ENCODE data around the gene PLTP.
"Not testable (repeated sequence)": the region's sequence is repeated elsewhere in the genome, so short reads cannot be mapped to it uniquely, and the experiment has no call there.

PLTP gene, protein sequence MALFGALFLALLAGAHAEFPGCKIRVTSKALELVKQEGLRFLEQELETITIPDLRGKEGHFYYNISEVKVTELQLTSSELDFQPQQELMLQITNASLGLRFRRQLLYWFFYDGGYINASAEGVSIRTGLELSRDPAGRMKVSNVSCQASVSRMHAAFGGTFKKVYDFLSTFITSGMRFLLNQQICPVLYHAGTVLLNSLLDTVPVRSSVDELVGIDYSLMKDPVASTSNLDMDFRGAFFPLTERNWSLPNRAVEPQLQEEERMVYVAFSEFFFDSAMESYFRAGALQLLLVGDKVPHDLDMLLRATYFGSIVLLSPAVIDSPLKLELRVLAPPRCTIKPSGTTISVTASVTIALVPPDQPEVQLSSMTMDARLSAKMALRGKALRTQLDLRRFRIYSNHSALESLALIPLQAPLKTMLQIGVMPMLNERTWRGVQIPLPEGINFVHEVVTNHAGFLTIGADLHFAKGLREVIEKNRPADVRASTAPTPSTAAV

DNA sequence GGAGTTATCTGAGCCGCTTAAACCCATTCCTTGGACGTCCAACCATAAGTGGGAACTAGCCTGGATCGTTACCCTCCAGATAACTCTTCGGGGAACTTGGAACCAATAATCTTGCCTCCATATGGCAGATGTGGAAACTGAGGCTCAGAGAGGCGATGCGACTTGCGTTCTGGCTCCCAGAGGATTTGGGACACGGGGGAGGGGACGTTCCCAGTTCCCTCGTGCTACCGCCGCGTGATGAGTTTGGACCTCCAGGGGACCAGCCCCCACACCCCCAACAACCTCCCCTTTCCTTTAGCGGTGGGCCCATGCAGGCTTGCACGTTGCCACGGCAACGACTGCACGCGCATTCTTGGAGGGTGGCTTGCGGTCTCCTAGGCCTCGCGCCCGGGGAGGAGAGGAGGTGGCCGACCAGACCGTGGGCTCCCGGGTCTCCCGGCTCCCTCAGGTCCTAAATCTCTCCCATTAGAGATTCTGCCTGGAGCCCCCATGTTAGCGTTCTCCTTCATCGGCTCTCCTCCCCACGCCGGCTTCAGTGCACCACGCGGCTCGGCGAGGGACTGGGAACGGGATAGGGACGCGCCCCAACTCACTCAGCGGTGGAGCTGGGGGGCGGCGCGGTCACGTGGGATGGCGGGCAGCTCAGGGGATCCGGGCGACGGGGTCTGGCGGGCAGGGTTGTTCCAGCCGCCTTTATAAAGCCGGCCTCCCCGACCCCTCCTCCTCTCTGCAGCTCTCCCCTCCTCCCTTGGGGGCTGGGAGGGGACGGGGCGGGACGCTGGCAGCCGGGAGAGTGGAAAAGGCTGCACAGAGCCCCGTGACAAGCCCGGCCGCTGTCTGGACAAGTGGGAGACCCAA is at the start of gene PLTP:
Gene PLTP (minus strand): TSS at position 670 of the 858 bp plus-strand sequence. CDS start 703 bp downstream, outside the sequence.
- in situ Hi-C loops (cut with HindIII; ENCODE audit: low pct_ligation_motif_present, low sequenced_read_pairs) = no loop called here
- peak; percentile 40 for DNase-seq
- no peaks in the 10 kb centered on the region for H3K36me3 ChIP-seq (replicated peaks)
- H3K27ac ChIP-seq = peak within 1 kb of the TSS; percentile 70
- TF ChIP-seq, protein P1, sequence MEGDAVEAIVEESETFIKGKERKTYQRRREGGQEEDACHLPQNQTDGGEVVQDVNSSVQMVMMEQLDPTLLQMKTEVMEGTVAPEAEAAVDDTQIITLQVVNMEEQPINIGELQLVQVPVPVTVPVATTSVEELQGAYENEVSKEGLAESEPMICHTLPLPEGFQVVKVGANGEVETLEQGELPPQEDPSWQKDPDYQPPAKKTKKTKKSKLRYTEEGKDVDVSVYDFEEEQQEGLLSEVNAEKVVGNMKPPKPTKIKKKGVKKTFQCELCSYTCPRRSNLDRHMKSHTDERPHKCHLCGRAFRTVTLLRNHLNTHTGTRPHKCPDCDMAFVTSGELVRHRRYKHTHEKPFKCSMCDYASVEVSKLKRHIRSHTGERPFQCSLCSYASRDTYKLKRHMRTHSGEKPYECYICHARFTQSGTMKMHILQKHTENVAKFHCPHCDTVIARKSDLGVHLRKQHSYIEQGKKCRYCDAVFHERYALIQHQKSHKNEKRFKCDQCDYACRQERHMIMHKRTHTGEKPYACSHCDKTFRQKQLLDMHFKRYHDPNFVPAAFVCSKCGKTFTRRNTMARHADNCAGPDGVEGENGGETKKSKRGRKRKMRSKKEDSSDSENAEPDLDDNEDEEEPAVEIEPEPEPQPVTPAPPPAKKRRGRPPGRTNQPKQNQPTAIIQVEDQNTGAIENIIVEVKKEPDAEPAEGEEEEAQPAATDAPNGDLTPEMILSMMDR (IDR thresholded peaks at IDR 0.05; ENCODE audit: low read depth, low read length, missing control alignments) = no peak
- H3K27me3 ChIP-seq (replicated peaks) = no peaks in the 10 kb centered on the region
- peak within 1 kb of the TSS; percentile 60 for H3K4me3 ChIP-seq (ENCODE audit: low read depth, low read length)

DNA sequence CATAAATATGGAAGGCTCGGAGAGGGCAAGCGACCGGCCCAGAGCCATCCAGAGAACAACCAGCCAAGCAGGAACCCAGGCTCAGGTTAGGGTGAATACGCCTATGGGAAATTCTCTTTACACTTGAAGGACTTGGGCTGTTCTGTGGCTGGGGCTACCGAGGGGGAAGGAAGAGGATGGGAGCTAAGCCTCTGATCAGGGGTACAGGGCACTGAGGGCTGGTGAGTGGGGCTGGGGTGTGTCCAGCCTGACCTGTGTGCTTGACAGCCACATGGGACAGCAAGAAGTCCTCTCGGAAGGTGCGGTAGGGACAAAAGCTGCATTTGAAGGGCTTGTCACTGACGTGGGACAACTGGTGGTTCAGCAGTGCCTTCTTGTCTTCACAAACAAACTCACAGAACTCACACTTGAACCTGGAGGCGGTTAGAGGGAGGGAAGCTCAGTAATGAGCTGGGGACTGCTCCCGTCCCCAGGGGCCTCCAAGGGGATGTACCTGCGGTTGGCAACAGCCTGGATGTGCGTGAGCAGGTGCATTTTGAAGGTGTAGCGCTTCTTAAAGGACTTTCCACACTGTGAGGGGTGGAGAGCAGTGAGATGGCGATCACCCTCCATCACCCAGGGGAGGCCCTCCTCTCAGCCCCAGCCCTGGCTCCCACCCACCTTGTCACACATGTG is 48.1 kb upstream of the PLTP start:
- H3K27ac ChIP-seq = no peak overlapping the region
- no peaks in the 10 kb centered on the region for H3K27me3 ChIP-seq (replicated peaks)
- in situ Hi-C loops (cut with HindIII; ENCODE audit: low pct_ligation_motif_present, low sequenced_read_pairs) = no loop called here
- H3K36me3 ChIP-seq (replicated peaks) = peaks cover 79% of the 10 kb centered on the region
- TF ChIP-seq, protein P1 (IDR thresholded peaks at IDR 0.05; ENCODE audit: low read depth, low read length, missing control alignments) = no peak
- no peak overlapping the region for H3K4me3 ChIP-seq (ENCODE audit: low read depth, low read length)
- DNase-seq = no peak

DNA sequence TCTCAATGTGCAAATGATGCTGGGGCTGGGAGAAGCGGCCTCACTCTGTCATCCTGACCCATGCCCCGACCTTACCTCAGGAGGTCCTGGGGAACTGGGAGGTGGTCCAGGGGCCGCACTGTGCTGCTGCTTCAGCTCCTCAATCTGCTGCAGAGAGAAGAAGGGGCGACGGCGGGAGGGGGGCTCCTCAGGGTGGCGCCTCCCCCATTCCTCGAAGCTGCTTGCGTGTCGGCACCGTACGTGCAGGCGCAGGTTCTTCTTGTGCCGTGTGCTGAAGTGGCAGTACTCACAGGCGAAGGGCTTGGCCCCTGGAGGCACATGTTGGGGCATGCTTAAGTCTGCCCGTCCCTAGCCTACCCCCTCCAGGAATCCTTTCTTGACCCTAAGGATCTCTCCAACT is 47.2 kb upstream of the PLTP start:
- in situ Hi-C loops (cut with HindIII; ENCODE audit: low pct_ligation_motif_present, low sequenced_read_pairs) = no loop called here
- H3K36me3 ChIP-seq (replicated peaks) = peaks cover 74% of the 10 kb centered on the region
- no peak overlapping the region for H3K27ac ChIP-seq
- TF ChIP-seq, protein P1 (IDR thresholded peaks at IDR 0.05; ENCODE audit: low read depth, low read length, missing control alignments) = no peak
- DNase-seq = no peak
- H3K27me3 ChIP-seq (replicated peaks) = no peaks in the 10 kb centered on the region
- H3K4me3 ChIP-seq (ENCODE audit: low read depth, low read length) = no peak overlapping the region

DNA sequence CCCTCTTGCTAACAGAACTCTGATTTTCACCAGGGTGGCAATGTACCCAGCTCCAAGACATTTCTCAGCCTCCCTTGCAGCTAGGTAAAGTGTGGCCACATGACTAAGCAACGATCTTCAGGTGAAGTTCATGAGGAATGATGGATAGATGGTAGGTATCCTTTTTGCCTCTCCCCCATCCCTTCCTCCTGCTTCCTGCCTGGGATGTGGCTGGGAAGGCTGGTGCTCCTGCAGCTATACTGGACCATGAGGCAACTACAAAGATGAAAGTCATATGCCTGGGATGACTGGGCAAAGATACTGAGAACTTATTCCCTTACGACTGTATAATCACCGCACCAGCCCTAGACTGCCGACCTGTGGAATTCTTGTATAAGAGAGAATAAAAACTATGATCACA is 46.6 kb upstream of the PLTP start:
- TF ChIP-seq, protein P1 (IDR thresholded peaks at IDR 0.05; ENCODE audit: low read depth, low read length, missing control alignments) = no peak
- DNase-seq = no peak
- in situ Hi-C loops (cut with HindIII; ENCODE audit: low pct_ligation_motif_present, low sequenced_read_pairs) = no loop called here
- Histone ChIP-seq H3K4me3 (ENCODE audit: low read depth, low read length) (no peak overlapping the region), H3K36me3 (replicated peaks) (peaks cover 73% of the 10 kb centered on the region), H3K27ac (no peak overlapping the region), H3K27me3 (replicated peaks) (no peaks in the 10 kb centered on the region)

DNA sequence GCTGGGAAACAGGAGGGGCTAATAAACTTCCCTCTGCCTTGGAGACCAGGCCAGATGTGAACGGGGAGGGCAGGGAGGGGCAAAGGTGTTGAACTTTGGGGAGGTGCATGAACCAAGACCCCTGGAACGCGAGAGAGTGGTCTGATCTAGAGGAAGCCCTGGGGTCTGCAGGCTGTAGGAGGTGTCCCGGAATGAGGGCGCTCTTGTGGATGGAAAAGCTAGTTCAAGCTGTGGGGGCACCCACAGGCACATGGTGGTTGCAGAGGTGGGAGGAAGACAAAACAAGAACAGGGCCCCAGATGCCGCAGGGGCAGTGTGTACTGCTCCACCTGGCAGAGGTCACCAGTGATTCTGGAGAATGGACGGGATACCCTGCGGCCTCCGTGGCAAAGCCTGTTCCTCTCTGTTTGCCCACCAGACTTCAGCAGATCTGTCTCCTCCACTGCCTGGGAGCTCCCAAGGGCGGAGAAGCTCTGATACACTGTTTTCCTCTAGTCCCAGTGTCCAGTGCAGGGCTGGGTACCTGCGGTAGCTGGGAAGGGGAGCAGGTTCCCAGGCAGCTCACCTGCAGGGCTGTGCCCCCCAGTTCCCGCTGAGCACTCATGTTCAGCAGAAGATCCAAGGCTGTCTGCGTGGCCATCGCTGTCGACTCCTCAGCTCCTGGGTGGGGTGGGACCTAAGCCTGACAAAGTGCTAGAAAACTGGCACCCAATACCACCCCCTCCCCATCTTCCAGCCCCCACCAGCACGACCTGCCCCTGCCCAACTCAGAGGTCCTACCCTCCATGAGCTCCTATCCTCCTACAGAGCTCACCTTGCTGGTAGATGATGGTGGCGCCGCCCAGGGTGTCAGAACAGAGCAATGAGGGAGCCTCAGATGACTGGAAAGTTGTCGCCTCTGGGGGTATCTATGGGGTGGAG is 45.3 kb upstream of the PLTP start:
- in situ Hi-C loops (cut with HindIII; ENCODE audit: low pct_ligation_motif_present, low sequenced_read_pairs) = no loop called here
- TF ChIP-seq, protein P1 (IDR thresholded peaks at IDR 0.05; ENCODE audit: low read depth, low read length, missing control alignments) = no peak
- Histone ChIP-seq H3K27me3 (replicated peaks) (no peaks in the 10 kb centered on the region), H3K36me3 (replicated peaks) (peaks cover 75% of the 10 kb centered on the region), H3K27ac (no peak overlapping the region), H3K4me3 (ENCODE audit: low read depth, low read length) (no peak overlapping the region)
- DNase-seq = no peak

DNA sequence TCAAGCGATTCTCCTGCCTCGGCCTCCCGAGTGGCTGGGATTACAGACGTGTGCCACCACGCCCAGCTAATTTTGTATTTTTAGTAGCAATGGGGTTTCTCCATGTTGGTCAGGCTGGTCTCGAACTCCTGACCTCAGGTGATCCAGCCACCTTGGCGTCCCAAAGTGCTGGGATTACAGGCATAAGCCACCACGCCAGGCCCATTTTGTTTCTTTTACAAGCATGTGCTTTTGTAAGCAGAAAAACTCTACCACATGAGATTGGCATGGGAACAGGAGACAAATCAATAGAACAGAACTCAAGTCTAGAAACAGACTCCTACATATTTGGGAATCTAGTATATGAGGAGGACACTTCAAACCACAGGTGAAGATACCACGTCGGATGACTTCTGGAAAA is 44.4 kb upstream of the PLTP start:
- DNase-seq; H3K4me3 ChIP-seq (ENCODE audit: low read depth, low read length); H3K27me3 ChIP-seq (replicated peaks); H3K27ac ChIP-seq; in situ Hi-C loops (cut with HindIII; ENCODE audit: low pct_ligation_motif_present, low sequenced_read_pairs): not testable (repeated sequence)
- H3K36me3 ChIP-seq (replicated peaks) = peaks cover 75% of the 10 kb centered on the region

Data from brain microvascular endothelial cell (primary cell).